DMS79 (cell line): ENCODE data around the gene ARRB1.

Experiments
- DNase-seq: peaks from one replicate; lab custom pipeline; 2025; lab: John Stamatoyannopoulos, UW

Gene ARRB1

DNA sequence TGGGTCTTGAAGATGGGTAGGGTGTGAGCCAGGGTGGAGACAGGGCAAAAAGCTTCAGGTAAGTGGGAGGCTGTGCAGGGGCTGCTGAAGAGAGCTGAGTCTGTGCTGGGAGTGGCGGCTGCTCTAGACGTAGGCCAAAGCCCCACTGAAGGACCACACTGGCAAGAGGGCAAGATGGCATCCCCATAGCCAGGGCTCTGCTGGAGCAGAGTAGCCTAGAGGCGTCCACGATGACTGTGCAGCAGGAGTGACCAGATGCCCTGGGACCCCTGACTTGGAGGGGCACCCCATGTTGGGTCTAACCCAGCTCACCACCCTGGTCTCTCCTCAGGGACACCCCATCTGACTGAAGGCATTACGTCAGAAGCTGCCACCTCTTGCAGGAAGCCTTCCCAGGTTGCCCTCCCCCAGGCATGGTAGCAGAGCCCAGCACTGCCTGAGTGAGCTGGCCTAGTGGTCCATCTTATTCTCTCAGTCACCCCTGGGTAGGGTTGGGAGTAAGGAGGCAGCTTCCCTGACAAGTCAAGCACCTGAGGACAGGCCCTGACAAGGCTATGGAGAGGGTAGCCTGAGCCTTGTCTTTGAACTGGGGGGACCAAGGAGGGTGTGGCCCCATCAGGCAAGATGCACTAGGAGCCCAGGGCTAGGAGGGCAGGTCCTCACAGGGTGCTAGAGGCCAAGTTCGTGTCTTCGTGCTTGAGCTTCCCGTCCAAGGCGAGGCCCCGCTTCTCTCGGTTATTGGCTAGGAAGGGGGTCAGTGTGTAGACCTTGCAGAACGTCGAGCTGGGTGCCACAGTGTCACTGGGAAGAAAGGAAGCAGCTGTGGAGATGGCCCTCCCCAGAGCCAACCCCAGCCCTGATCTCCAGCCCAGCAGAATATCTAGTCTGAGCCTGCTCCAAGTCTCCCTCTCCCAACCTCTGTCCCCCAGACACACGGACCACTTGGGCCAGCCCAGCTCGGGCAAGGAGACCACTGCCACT lies 77.8 kb downstream of the ARRB1 start:
- DNase-seq, result no peak

DNA sequence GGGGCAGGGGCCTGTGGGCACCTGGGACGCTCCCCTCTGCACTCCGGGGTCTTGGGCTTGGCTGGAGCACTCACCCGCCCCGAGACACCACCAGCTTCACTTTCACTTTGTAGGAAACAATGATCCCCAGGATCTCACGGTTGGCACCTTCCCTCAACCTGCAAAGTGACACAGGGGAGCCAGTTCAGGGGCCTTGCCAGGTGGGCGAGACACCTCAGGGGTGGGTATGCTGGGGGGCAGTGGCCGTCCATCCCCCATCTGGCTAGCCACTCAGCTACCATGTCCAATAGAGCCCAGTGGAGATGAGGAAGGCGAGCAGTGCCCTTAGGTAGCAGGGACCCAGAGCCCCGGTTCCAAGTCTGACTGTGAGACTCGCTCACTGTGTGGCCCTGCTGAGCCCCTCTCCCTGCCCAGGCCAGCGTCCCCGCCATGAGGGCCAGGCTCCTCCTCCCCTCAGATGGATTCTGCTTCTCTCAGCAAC lies 78.6 kb downstream of the ARRB1 start:
- no peak for DNase-seq

DNA sequence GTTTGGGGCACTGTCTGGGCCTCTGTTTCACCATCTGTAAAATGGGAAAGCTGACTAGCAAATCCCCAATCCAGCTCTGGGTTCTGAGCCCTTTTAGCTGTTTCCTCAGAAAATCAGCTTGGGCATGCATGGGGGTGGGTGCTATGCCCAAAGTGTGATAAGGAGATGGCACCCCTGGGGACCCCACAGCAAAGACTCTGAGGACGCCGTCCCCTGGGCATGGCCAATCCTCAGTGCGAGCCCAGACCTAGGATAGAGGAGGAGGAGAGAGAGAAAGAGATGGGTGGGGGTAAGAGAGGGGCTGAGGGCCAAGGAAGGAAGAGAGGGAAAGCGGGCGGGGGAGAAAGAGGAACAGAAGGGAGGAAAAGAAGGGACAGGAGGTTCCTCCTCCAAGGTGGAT lies 79.1 kb downstream of the ARRB1 start:
- no peak for DNase-seq

DNA sequence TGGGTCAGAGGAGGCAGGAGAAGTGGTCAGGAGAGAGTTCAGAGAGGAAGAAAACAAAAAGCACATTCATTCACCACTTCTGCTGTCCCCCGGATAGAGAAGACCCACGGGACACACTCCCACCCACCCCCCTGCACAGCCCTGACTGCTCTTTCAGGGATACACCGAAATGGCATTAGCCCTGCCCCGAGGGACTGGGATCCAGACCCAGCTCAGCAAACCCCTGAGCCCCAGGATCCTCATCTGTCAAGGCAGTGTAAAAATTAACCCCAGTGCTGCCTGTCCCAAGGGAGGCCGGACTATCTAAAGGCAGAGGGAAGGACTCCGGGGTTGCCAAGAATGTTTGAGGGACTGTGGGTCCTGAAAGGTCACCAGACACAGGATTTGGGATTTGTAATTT lies 79.7 kb downstream of the ARRB1 start:
- no peak for DNase-seq

DNA sequence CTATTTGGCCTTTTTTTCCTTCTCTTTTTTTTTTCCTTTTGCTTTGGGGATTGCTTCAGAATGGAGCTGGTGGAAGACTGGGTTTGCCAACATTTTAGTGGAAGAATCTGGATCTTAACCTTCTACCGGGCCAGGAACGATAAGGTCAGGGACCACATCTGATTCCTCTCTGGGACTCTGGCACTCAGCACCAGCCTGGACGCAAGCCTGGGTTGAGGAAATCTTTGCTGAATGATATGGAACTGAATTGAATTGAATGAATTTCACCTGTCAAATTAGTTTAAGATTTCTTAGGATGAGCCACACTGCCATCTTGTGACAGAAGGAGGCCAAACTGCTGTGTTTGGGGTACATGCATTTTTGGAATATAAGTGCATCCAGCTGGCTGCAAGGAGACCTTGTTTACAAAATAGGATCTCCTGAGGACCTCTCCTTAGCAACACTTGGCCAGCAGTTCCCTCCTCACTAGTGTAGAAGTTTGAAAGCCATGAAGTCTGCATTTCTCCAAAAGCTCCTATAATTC lies 80.5 kb downstream of the ARRB1 start:
- no peak for DNase-seq

DNA sequence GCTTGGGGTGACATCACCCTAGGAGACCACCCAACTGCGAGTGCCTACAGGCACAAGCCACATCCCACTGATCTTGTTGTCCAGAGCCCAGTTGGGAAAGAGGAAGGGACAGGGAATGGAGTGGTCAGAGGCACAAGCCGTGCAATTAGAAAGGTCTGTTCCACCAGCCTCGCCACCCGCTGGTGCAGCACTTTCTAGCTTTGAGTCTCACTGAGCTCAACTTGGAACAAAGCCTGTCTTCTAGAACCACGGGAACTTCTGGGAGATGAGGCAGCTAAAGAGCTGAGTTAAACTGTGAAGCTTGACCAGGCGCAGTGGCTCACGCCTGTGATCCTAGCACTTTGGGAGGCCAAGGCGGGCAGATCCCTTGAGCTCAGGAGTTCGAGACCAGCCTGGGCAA lies 81.6 kb downstream of the ARRB1 start:
- DNase-seq, result no peak

DNA sequence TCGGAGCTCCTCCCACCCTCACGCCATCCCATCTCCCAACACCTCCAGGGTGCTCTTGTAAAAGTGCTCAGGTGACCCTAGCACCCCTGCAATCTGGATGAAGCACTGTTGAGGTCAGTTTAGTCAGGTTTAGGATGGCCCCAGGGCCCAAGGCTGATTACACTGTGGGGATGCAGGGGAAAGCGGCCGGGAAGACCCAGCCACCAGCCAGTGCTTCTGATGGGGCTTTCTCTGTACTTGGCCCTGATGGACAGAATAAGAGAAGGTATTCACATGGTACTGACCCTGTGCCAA lies 82.1 kb downstream of the ARRB1 start:
- DNase-seq, result no peak

DNA sequence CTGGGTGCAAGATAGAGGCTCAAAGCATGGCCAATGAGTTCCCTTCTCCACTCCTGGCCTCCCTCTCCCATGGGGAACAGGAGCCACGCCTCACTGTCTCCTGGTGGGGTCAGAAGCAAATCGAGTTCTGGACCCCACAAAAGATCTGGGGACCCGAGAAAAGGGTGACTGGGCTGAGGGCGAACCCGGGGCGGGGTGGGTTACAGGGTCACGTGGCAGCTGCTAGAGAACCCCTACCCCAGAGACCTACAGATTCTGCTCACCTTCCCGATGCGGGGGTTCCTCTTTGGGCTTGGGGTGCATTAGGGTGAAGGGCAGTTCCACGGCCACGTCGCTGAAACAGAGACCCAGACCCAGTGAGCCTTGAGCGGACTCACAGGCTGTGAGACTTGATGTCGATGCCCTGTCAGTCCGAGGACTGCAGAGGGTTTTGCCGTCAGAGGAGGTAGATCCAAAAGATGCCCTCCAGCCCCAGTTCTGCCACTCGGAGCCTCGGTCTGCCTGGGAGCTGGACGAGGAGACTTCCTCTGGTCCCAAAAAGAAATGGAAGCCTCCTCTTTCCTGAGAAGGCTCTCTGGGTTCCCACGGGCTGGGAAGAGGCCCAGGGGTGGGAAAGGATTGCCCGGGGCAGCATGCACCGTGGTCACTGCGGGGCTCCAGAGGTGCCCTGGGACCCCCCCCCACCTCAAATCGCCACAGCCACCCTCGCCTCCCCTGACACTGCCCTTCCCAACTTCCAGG lies 82.7 kb downstream of the ARRB1 start:
- DNase-seq, result no peak

DNA sequence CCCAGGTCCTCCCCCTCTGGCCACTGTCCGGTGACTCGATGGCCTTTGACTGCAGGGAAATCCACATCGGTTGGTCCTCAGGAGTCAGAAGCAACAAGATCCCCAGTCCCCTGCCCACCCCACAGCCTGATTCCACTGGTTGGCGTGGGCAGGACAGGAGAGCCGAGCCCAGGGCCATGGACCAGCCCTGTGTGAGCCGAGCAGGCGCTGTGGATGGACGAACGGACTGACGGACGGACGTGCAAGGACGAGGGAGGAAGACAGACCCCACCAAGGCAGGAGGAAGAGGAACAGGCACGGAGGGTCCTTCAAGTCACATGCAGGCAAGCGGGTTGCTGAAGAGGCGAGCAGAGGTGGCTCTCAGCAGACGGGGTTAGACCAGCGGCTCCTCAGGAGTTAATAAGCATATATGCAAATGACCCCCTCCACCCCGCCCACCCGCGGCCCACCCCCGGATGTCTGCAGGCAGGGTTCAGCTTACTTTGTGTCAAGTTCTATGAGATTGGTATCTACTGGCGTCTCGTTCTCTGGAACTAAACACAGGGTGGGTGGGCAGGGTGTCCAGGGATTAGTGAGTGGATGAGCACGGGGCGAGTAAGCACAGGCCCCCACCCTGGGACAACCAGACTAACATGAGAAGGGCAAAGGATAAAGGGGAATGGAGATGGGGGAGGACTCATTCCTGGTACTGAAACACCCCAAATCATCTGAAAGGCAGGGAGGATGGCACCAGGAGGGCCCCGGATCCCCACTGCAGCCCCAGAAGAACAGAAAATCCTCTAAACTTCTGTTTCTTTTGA lies 84.1 kb downstream of the ARRB1 start:
- no peak for DNase-seq

DNA sequence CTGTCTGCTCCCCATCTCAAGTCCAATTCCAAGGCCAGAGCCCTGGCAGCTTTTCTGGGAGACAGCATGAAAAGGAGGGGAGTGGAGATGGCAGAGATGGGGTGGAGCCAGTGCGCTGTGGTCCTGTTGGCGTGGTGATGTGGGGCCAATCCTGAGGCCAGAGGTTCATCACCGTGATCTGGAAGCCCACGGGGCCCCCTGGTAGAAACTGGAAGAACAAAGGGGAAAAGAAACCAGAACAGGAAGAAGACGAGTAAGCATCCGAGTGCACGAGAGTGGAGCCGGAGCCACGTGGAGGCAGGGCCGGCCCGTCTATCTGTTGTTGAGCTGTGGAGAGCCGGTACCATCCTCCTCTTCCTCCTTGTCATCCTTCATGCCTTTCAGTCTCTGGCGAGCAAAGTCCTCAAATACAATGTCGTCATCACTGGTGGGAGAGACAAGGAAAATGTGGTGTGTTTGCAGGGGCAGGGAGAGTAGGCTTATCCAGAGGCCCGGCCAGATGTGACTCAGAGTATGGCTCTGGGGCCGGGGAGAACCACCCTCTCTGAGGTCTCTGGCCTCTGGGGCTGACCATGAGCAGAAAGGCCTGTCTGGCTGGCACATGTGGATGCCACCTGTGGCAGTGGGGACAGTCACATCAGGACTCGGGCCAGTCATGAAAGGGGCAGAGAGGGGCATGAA lies 85.5 kb downstream of the ARRB1 start:
- no peak for DNase-seq

DNA sequence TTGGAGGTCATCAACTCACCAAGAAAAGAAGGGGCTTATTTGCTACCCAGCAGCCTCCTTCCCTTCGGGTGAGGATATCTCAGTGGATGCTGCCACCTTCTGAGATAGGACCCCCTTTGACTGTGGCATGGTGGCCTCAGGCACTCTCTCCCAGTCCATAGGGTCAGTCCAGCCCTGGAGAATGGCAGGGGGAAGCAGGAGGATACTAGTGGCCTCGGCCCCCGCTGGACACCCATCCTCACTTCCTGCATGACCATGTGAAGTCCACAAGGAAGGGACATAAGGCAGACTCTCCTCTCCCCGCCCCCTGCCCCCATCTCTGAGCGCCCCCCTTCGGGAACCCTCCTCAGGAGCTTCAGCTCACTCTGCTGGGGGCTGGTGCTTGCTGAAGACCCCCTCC lies 86.5 kb downstream of the ARRB1 start:
- no peak for DNase-seq

DNA sequence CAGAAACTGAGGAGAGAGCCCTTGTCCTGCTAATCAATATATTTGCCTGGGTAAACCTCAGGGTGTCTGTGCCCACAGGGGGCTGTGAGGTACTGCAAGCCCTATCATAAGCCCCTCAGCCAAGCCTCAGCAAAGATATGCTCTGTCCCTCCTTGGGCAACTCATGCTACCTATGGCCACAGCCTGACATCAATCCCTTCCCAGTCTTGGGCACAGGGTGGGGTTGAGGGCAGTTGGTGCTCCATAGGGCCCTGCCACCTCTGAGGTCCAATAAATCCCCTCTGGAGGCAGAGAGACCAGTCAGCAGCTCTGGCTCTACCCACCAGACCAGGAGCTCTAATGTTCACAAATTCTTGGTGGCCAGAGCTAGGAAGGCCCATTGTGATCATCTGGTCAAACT lies 87.1 kb downstream of the ARRB1 start:
- no peak for DNase-seq

DNA sequence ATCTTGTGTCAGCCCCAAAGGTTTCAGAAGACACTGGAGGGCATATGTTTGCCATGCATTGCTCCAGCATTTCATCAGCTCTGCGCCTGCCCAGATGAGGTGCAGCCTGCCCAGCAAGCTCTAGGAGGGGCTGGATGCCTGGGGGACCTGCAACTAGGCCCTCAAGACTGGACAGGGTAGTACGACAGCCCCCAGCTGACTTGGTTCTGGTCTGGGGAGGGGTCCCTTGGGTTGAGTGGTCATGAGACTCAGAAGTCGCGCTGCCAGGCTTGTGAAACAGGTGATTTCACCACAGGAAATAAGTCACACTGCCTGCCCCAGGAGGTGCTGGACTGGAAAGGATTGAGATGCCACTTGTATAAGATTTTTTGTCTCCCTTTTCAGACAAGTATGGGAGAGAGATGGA lies 87.5 kb downstream of the ARRB1 start:
- no peak for DNase-seq

DNA sequence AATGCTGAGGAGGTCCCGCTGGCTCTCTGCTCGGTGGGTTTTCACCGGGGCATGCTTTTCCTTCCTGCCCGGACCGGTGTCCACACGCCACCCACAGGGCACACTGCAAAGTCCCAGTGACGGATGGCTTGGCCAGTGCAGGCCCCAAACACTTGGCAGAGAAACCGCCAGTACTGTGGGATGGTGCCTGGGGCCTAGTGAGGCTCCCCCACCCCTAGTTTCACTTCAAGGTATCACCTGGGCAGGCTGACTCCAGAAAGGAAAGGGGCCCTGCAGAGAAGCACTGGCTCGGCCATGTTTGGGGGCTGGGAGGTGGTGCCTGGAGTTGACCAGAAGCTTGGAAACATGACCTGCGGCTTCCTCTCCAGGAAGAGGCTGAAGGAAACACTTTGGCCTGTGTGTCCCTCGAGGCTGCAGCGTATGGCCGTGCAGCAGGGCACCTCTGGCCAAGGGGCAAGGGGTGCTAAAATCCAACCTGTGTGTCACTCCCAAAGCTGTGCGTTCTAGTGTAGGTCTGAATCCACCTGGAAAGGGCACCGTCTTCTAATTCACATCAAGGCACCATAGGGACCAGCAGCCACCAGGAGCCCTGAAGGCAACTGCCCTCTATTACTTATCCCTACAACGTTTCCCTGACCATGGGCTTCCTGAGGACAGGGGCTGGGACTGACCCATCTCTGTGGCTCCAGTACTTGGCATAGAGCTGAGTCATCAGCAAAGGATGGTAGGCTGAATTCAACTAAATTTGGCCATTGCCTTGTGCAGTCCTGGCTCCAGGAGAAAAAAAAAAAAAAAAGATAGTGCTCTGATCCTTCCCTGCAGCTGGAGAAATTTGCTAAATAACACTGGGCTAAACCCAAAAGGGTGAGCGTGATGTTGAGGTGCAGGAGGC lies 88.3 kb downstream of the ARRB1 start:
- no peak for DNase-seq

DNA sequence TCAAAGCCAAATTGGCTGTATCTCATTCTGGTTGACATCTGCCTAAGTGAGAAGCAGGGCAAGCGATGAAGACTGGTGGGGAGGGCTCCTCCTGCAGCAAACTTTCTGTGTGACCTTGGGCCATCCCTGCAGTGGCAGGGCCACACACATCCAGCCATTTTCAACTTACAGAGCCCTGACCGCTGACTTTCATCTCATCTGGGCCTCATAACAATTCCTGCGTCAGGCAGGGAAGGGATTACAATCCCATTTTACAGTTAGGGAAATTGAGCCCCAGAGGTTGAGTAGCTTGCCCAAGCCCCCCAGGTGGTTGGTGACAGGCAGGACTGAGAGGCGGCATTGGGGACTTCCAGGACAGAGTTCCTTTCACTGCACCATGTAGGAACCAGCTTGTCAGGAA lies 89.0 kb downstream of the ARRB1 start:
- DNase-seq, result no peak

DNA sequence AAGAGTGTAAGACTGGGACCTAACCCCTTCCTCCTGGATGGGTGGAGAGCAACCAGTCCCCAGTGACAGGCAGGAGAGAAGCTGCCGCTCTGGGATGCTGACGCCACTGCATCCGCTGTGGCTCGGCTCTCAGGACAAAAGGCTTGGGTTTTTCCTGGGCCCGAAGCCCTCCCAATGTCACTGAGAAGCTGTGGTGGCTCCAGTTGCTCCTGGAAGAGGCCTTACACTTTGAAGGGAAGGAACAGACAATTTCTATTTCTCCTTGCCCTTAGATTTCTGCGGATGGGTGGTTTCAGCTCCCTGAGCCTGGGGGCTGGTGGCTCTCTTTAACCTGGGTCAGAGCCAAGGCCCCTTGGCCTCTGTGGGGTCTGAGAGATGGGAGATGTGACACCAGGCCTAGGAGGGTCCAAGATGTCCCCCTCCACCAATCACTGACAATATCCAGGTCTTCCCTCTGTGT lies 89.5 kb downstream of the ARRB1 start:
- no peak for DNase-seq

DNA sequence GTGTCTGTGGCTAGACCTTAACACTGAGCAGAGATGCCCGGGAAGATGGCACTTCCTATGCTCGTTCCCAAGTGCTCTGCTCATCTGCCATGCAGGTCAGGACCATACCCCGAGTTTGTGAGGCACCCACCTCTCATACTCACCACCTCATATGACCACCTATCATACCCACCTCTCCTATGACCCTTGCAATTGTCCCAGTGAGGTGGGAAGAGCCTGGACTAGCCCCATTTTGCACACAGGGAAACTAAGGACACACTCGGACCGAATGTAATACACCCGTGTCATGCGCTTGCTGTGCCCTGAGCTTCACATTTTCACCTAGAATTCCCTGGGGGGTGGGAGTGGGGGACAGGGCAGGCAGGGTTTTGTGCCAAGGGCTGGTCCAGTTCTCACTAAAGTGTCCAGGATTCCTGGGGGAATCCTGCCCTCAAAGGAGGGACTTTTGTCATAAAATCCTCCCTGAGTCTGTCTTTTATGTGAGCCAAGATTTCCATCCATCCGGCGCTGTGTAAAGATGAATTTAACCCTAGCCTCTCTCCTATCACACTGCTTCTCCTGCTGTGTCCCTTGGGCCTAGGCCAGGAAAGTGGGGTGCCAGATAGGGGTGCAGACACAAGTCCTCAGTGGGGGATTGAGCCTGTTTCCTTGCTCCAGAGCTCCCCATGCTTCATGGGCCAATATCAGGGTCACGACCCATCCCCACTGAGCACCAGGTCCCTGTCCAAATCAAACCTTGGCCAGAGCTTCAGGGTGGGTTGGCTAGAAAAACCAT lies 90.9 kb downstream of the ARRB1 start:
- DNase-seq, result no peak

DNA sequence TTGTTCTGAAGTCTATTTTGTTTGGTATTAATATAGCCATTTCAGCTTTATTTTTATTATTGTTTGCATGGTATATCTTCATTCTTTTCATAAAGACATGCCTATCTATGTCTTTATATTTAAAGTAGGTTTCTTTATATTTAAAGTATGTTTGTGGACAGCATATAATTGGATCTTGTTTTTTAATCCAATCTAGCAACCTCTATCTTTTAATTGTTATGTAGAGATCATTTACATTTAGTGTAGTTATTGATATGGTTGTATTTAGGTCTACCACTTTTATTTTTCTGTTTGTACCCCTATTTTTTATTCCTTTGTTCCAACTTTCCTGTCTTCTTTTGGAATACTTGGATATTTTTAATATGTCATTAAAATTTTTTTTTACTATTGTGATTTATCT lies 97.1 kb downstream of the ARRB1 start:
- no peak for DNase-seq

DNA sequence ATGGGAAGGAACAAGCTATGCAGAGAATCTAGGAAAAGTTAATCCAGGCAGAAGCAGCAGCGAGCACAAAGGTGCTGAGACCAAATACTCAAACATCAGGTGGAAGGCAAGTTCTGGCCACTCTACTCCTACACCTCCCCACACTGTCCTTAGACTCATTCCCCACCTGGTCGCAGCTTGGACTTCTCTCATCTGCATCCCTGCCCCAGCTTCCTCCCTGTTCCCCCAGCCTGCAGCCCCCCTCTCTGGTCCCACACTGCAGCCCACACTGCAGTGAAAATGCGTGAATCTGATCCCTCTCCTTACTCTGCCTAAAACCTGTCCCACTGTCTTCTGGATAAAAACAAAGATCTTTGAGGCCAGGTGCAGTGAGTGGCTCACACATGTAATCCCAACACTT lies 101.8 kb downstream of the ARRB1 start:
- DNase-seq, result no peak

DNA sequence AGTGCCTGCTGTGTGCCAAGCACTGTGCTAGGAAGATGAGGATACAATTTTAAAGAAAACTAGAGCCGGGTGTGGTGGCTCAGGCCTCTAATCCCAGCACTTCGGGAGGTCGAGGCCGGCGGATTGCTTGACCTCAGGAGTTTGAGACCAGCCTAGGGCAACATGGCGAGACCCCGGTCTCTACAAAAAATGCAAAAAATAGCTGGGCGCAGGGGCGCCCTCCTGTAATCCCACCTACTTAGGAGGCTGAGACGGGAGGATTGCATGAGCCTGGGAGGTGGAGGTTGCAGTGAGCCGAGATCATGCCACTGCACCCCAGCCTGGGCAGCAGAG lies 102.6 kb downstream of the ARRB1 start:
- no peak for DNase-seq
